Activated T-cell treated with anti-CD3 and anti-CD28 coated beads for 24 hours (primary cell): ENCODE data around the gene DLX3.

Source experiments
- DNase-seq: peaks from one replicate; pipeline ENCODE4 v3.0.0-alpha.2; 2020; ENCODE audit warnings: low read depth

Gene DLX3

DNA sequence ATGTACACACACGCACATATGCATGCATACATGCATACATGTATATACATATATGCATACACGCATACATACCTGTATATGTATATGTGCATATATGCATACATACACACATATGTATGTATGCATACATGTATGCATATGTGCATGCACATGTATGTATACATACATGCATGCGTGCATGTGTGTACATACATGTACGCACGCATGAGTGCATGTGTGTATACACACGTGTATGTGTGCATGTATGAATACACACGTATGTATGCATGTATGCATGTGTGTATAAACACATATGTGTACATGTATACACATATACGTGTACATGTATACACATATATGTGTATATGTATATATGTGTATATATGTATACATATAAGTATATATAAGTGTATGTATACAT lies 28.5 kb upstream of the DLX3 start:
- no peak for DNase-seq

DNA sequence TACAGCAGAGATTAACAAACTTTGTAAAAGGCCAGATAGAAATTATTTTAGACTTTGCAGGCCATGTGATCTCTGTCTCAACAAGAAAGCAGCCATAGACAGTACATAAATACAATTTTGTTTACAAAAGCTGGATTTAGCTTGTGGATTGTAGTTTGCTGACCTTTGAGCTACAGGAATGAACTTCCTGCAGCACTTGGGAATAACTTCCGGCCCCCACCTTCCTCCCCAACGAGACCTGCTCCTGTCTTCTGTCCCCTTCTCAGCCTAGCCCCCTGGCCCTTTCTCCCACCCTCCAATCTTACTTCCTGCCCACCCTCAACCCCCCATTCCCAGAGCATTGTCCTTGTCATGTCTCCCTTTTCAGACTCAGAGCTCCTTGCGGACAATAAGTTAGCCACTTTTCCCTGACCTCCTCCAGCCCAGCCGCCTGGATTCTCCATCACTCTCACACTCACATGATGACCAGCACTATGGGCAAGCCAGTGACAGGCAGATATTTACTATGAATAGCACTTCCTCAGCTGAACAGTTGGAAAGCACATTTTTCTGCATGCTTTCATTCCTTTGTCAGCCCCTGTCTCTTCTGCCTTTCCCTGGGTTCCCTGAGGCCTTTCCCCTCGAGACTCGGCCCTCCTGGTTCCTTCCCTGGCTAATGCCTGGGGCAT lies 27.6 kb upstream of the DLX3 start:
- no peak for DNase-seq

DNA sequence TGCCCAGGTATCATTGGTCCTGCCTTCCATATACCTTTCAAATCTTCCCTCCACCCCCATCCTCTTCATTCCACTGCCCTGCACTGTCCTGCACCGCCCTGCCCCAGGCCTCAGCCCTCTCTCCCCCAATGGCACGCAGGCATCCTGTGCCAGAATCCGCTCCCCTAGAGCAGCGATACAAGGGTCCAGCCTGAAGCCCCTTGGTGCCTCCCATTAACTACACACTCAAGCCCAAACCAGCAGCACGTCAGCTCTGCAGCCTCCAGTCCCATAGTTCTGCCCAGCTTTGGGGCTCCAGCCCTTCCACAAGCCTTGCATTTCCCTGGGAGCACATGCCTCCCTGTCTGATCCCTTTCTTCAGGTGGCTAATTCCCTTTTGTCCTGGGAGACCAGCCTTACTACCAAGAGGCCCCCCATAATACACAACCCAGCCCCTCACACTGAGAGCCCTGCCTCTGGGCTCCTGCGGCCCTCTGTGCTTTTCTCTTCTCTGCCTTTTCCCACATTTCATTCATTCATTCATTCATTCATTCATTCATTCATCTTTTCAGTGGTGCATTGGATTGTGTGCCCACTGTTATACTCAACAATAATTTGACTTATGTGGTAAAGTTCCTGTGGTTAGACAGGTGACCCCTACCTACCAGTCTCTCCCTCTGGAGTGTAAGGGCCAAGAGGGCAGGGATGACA lies 26.8 kb upstream of the DLX3 start:
- no peak for DNase-seq

DNA sequence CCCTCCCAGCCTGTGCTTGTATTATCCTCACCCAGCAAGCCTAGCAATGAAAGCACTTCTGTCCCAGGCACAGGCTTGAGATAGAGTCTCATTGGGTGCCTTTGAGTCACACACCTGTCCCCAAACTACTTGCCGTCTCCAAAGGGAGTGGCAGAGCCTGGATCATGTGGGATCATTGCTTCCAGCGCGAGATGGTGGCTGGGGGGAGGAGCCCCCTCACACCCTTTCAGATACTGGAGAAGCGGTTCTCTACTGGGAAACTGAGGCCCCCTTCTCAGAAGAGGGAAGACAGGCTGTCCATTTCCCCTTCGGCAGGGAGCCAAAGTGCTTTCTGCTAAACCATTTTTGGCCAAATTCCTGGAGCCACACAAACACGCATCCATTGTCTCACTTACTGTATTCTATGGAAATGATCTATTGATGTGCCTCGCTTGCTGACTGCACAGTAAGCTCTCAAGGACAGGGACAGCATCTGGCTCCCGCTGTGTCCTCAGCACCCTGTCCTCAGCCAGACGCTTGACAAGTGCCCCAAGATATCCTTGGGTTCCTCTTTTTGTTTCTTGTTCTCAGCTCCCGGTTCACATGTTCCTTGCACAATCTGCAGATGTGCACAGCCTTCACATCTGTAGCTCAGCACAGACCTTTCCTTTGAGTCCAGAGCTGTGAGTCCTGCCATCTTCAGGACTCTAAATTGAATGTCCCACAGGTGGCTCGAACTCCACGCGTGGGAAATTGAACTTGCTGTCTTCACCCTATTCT lies 26.0 kb upstream of the DLX3 start:
- DNase-seq, result no peak

DNA sequence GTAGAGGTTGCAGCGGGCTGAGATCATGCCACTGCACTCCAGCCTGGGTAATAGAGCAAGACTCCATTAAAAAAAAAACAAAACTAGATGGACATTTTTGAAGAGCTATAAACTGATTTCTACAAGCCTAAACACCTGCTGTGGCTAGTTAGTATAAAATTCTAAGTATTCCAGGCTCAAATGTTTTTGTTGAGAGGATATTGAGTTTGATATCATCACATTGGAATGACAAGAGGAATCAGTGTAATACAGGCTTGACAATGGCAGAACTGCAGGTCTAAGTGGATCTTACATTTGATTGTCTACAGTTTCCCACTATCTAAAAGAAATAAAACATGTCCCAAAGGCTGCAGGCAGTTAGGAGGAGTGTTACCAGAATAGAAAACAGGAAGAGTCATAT lies 23.9 kb upstream of the DLX3 start:
- no peak for DNase-seq

DNA sequence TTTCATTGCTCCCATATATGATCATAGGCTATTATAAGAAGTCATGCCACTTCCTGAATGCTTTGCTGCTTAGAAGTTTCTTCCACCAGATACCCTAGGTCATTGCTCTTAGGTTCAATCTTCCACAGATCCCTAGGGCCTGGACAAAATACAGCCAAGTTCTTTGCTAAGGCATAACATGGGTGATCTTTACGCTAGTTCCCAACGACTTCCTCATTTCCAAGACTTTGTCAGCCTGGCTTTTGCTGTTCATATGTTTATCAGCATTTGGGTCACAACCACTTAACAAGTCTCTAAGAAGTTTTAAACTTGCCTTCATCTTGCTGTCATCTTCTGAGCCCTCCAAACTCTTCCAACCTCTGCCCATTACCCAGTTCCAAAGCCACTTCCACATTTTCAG lies 20.1 kb upstream of the DLX3 start:
- no peak for DNase-seq

DNA sequence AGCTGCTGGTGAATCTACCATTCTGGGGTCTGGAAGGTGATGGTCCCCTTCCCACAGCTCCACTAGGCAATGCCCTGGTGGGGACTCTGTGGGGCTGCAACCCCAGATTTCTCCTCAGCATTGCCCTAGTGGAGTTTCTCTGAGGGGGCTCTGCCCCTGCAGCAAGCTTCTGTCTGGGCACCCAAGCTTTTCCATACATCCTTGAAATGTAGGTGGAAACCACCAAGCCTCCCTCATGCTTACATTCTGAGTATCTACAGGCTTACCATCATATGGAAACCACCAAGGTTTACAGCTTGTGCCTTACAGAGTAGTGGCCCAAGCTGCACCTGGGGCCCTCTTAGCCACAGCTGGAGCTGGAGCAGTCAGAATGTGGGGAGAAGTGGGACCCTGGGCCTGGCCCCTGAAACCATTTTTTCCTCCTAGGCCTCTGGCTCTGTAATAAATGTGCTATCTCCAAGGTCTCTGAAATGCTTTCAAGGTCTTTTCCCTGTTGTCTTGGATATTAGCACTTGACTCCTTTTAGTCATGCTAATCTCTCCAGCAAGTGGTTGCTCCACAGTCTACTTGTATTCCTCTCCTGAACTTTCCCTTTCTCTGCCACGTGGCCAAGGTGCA lies 19.6 kb upstream of the DLX3 start:
- DNase-seq, result no peak

DNA sequence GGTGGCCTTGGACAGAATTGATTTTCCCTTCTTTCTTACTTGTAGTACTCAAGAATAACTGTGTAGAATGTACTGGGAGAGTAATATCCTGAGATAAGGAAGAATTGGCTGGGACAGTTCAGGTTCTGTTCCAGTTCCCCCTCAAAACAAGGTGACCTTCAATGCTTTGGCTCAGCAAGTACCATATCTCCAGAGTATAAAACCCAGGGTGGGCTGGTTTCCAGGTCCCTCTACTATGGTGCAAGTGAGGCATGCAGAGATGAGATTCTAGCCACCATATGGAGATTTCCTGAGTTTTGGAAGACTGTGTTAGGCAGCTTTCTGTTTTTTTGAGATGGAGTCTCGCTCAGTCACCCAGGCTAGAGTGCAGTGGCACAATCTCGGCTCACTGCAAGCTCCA lies 18.1 kb upstream of the DLX3 start:
- DNase-seq, result no peak

DNA sequence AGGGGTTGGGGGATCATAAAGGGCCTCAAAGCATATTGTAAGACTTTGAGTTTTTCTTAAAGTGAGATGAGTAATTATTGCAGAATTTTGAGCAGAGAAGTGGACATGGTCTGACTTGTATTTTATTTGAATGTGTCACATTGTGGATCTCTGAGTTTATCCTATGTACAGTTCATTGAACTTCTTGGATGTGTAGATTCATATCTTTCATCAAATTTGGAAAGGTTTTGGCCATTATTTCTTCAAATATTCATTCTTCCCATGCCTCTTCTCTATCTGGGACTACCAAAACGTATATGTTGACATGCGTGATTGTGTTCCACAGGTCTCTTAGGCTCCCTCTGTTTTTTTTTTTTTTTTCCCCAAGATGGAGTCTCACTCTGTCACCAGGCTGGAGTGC lies 14.3 kb upstream of the DLX3 start:
- DNase-seq, result no peak

DNA sequence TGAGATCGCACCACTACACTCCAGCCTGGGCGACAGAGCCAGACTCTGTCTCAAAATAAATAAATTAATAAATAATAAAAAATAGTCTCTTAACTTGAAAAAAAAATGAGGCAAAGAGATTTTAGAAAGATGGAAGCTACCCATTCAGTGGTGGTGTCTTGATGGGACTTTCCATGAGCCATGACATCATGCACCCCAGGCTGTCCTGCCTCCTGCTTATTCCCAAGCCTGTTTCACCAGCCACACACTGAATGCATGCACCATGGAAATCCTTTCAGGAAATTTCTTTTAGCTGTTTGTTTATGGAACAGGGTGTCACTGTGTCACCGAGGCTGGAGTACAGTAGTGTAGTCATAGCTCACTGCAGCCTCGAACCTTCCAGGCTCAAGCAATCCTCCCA lies 8.9 kb upstream of the DLX3 start:
- DNase-seq, result no peak

DNA sequence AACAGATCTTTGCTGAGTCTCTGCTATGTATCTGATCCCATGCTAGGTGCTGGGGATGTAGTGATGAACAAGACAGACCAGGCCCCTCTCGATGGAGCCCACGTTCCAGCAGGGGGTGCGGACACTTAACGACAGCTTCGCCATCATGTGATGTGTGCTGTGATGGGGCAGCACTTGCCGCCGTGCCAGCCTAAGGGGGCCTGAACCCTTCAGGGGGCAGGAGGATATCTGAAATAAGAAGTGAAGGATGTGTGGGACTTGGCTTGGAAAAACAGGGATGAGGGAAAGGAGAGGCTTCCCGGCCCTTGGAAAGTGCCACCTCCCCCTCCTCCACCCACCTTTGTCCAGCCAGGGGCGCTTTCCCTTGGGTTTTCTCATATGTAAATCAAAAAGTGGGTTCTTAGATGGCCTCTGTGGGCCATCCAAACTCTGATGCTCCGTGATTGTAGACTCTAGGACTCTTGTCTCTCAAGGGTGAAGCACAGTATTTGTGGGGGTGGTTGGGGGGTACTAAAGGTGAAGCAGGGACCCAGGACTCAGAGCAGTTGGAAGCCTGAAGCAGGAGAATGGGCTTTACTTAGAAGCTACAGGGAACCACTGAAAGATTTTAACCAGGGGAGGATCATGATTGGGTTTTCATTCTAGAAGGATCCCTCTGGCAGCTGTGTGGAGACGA lies 4.0 kb upstream of the DLX3 start:
- no peak for DNase-seq

DNA sequence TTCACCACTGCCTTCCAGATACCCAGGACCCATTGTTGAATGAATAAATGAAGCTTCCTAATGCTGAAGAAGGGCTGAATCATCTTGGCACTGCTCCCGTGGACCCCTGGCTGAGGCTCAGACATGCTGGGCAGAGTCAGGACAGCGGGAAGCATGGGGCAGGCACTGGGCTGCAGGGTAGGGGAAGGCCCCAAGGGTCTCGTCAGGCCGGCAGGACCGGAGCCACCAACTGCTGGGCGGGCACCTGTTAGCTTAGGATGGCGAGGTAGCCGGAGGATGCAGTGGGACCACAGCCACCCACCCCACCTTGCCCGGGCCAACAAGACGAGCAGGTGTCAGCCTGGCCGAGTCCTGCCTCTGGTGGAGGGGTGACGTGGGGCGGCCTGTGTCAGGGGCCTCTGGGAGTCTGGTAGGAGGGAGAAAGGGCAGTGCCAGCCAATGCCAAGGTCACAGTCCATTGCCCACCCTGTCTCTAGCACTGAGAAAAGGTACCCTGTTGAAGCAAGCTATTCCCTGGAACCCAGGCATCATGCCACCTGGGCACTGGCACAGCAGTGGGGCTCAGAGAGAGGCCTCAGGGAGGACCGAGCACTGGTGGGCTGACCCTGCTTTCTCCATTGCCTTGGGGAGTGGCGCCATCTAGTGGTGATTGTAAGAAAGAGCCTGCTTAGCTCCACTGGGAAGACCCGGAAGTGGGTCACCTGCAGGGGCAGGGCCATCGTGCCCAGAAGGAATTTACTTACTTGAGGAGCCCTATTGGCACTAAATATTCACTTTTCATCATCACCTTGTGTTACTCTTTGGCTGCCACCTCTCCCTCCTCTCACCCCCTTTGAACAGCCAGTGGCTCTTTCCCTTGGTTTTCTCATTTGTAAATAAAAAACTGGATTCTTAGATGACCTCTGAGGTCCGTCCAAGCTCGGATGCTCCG lies 3.0 kb upstream of the DLX3 start:
- peak; percentile 79 for DNase-seq

DNA sequence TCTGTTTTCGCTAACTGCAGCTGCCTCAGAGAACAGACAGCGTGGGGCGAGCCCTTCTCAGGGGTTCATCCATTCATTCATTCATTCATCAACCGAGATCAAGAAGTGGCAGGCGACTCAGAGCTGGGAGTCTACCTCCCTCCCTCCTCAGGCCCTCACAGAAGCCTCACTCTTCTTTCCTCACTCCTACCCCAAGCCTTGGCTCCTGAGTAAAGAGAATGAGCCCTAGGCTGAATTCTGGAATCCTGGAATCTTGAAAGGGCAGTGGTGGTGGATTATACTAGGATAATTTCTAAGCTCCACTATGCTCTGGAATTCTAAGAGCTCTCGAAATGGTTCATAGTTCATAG lies 2.3 kb upstream of the DLX3 start:
- no peak for DNase-seq

DNA sequence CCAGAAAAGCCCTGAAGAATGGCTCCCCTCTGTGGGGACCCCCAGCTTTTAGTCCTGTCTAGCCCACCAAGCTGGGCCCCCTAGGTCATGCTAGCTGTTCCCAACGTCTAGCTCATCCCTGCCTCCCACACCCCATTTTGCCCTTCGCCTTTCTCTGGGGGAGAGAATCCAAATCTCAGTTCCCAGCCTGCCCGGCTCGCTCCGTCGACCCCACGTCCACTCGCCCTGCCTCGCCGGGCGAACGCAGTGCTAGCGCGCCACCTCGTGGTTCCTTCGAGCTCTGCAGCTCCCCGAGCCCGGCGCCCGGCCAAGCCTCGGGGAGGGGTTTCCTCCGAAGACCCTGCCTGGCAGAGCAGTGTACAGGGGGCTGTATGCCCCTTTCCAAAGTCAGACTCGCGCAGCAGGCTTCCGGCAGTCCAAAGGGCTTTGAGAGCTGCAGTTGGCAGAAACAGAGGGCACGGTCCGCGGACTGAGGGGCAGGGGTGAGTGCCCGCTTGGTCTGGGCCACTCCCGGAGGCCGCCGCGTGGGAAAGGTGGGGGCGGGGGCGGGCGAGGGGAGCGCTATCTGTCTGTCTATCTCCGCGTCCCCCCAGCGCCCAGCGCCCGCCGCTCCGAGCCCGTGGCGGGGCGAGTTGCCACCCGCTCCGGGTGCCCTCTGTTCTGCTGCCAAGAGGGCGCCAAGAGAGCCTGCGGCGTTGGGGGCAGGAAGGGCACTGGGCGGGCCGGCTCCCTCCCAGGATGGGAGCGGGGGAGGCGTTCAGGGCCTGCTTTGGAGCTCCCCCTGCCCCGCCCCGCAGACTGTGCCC lies 1.7 kb upstream of the DLX3 start:
- peak; percentile 50 for DNase-seq

DNA sequence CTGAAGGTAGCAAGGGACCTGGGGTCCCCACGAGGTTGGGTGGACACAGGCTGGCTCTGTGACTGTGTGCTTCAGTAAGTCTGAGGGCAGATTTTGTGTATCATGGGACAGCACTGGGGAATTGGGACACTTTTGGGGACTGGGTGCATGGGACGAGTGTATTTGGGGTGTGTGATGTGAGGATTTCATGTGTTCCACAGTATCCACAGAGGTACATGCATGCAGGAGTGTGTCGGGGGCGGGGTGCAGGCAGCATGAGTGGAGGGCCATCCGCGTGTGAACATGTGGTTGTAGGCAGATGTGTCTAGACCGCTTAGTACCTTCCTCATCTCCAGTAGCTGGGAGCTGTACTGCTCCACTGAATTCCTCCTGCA lies 1.1 kb upstream of the DLX3 start:
- DNase-seq, result no peak

DNA sequence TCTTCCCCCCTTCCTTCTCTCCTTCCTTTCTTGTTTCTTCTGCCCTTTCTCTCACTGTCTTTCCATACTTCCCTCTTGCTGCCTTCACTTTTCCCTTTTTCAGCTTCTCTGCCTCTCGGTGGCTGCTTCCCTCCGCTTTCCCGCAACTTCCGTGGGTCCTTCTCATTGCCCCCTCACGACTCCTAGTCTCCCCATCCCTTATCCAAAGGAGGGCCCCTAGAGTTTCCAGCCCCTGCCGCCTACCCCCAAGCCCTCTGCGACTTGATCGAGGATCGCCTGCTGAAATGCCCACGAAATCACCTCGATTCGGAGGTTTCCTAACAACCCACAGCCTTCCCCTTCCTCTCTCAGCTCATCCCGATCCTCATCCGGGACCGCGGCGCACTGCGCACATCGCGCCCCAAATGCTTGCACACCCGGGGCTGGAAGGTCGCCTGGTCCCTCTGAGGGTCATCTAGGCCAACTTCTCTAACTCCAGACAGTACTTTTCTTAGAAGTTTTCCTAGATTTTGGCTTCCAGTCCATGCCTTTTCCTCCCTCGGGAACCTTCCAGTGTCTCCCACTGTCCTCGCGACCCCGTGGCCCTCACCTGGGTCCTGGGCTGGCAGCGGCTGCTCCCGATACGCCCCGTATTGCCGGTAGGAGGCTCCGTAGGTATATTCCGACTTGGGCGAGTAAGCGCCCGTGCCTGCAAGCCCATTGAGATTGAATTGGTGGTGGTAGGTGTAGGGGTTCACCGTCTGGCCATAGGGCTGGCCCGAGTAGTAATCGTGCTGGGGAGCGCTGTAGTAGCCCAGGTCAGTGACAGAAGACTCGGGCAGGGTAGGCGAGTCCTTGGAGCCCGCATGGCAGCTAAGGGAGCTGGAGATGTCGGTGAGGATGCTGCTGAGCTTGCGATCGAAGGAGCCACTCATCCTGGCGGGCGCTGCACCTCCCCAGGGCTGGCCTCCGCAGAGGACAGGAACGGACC lies 654 bp downstream of the DLX3 start:
- no peak for DNase-seq

DNA sequence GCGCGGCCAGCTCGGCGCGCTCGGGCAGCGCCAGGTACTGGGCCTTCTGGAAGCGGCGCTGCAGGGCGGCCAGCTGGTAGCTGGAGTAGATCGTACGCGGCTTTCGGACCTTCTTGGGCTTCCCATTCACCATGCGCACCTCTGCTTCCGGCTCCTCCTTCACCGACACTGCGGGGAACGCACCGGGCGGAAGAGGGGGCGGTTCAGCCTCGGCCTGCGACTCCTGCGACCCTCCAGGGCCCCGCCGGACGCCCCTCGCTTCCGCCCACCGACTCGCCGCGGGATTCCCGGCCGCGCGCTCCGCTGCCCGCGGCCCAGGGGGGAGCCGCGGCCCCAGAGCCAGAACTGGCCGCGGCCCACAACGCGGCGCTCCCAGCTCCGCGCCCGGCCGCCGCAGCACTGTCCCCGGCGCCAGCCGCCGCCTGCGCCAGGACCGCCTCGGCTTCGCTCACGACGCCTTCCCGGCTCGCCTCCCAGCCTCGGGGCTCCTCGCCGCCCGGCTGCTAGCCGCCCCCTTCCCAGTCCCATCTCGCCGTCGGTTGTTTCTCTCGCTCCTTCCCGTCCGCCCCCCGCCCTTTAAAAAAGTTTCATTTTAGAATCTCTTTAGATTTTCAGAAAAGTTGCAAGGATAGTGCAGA lies 1.5 kb downstream of the DLX3 start:
- no peak for DNase-seq

DNA sequence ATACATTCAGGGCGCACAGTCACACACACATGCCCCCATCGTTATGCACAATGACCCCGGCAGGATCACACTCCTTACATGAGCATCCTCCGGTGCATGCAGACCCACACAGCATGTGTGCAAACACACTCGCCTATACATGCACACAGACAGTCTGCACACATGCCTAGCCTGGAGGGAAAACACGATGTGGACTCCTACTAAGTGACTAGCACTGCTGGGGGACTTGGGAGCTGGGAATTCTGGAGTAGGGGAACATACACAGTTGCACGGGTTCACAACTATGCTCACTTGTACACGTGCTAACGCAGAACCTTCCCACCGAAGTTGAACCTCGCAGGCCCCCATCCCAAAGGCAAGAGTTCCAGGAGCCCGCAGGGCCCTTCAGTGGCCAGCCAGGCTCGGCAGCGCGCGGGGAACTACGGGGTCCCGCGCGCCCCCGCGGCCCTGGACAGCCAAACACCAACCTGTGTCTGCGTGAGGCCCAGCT lies 2.0 kb downstream of the DLX3 start:
- no peak for DNase-seq
